Measurements from ENCODE around the gene CHRNG. TPM values are rescaled to one million over a fixed set of nuclear protein-coding genes. Genes with fewer than 3 reads are reported as not detected.

CHRNG gene
- total RNA-seq, 2 experiments from 2014 or later = not detected

DNA sequence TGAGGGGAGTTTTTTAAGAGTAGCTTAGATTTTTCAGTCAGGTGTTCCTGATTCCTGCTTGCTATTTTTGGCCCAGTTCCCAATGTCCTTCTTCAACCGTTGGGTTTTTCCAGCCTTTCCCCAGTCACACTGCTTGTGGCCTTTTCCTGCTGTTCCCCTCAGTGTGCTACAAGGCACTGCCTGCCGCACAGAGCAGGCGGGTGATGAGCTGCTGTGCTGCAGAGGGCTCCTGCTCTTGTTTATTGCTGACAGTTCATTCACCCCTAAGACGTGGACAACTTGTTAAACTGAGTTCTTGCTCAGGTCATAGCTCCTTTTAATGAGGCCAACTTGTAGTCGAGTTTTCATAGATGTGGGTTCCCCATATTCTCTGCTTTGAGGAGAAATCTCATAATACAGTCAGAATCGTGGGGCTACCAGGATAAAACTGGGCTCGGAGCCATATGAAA lies 31.6 kb downstream of the CHRNG start:
- Mint-ChIP-seq H3K27ac (no peak overlapping the region), H3K9me3 (no peaks in the 10 kb centered on the region), H3K4me3 (no peak overlapping the region), H3K4me1 (no peaks in the 10 kb centered on the region), H3K27me3 (no peaks in the 10 kb centered on the region), H3K36me3 (ENCODE audit: low read depth) (peaks cover 32% of the 10 kb centered on the region)
- ChIA-PET POLR2A (no interaction called here), CTCF (interaction anchor here (1.0 to 1.7 kb wide), 4 partner anchors 10 to 34 kb away, joined by 3 read pairs; no protein-coding TSS in a partner anchor)
- no peak for DNase-seq

DNA sequence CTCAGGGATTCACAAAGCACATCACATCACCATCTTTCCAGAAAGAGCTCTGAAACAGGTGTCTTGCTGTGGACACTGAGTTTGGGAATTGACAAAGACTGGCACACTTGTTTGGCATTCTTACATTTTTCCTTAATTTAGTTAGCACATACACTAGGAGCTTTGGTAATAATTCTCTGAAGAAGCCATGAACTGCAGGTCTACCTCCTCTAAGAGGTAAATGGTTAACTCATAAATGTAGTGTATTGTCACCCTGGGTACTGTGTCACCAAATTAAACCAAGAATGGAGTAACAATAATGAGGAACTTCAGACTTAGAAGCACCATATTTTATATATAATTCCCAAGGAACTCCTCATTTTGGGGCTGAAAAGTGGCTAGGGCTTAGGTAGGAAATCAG lies 33.5 kb downstream of the CHRNG start:
- no peak for DNase-seq
- H3K4me3 Mint-ChIP-seq = no peak overlapping the region
- ChIA-PET CTCF (interaction anchor here (0.7 kb wide), 1 partner anchor 50 kb away, joined by 3 read pairs; no protein-coding TSS in a partner anchor), POLR2A (interaction anchor here (0.6 kb wide), 1 partner anchor 1860 kb away, joined by 3 read pairs; the partner anchor contains the start of gene CAB39)
- no peaks in the 10 kb centered on the region for H3K27me3 Mint-ChIP-seq
- no peak overlapping the region for H3K27ac Mint-ChIP-seq
- no peaks in the 10 kb centered on the region for H3K4me1 Mint-ChIP-seq
- peaks cover 21% of the 10 kb centered on the region for H3K36me3 Mint-ChIP-seq (ENCODE audit: low read depth)
- no peaks in the 10 kb centered on the region for H3K9me3 Mint-ChIP-seq

- ChIA-PET POLR2A (no interaction called here), CTCF (no interaction called here)
- no peak overlapping the region for H3K27ac Mint-ChIP-seq
These were observed 34.4 kb downstream of the CHRNG start for GRCh38 chr2:232573771-232574435.

GRCh38 chr2:232574674-232575403 lies 35.3 kb downstream of the CHRNG start:
- no peak for DNase-seq
- no peak overlapping the region for H3K27ac Mint-ChIP-seq
- H3K9me3 Mint-ChIP-seq = no peaks in the 10 kb centered on the region
- ChIA-PET CTCF (interaction anchor here (1.4 kb wide), 1 partner anchor 10 kb away, joined by 5 read pairs; no protein-coding TSS in a partner anchor), POLR2A (no interaction called here)
- H3K4me1 Mint-ChIP-seq = peaks cover under 1% of the 10 kb centered on the region
- H3K36me3 Mint-ChIP-seq (ENCODE audit: low read depth) = peaks cover 10% of the 10 kb centered on the region
- no peak overlapping the region for H3K4me3 Mint-ChIP-seq
- no peaks in the 10 kb centered on the region for H3K27me3 Mint-ChIP-seq

More at GRCh38 chr2:232573771-232574435, 34.4 kb downstream of the CHRNG start:
- DNase-seq = no peak
- no peak overlapping the region for H3K4me3 Mint-ChIP-seq
- no peaks in the 10 kb centered on the region for H3K27me3 Mint-ChIP-seq
- no peaks in the 10 kb centered on the region for H3K9me3 Mint-ChIP-seq
- peaks cover 17% of the 10 kb centered on the region for H3K36me3 Mint-ChIP-seq (ENCODE audit: low read depth)
- H3K4me1 Mint-ChIP-seq = no peaks in the 10 kb centered on the region

GRCh38 chr2:232575404-232575746 lies 35.9 kb downstream of the CHRNG start:
- CTCF ChIA-PET = interaction anchor here (1.4 kb wide), 1 partner anchor 9 kb away, joined by 5 read pairs; no protein-coding TSS in a partner anchor
- peaks cover 10% of the 10 kb centered on the region for H3K36me3 Mint-ChIP-seq (ENCODE audit: low read depth)
- no peaks in the 10 kb centered on the region for H3K27me3 Mint-ChIP-seq
- no peak for DNase-seq
- H3K4me1 Mint-ChIP-seq = peaks cover 6% of the 10 kb centered on the region
- no peak overlapping the region for H3K27ac Mint-ChIP-seq
- H3K9me3 Mint-ChIP-seq = no peaks in the 10 kb centered on the region
- no peak overlapping the region for H3K4me3 Mint-ChIP-seq
- POLR2A ChIA-PET = no interaction called here

DNA sequence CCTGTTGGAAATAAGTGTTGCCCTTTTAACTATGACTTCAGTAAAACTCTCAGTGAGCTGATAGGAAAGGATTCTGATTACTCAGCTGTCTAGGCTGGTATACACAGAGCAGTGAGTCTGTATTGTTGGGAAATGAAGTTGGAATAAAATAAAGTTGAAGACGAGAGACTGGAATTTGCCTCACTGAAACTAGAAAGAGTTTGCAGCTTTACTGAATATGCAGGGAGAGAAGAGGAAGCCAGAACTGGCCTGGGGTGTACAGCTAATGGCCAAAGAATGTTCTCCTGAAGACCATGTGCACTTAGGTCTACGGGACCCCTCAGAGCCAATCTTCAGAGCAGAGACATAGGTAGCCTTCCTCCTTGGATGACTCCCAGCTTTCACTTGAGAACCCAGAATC lies 37.5 kb downstream of the CHRNG start:
- ChIA-PET CTCF (interaction anchor here (1.7 kb wide), 1 partner anchor 14 kb away, joined by 4 read pairs; no protein-coding TSS in a partner anchor), POLR2A (no interaction called here)
- Mint-ChIP-seq H3K4me3 (no peak overlapping the region), H3K27ac (no peak overlapping the region), H3K27me3 (no peaks in the 10 kb centered on the region), H3K4me1 (peaks cover 16% of the 10 kb centered on the region), H3K36me3 (ENCODE audit: low read depth) (peaks cover 14% of the 10 kb centered on the region), H3K9me3 (no peaks in the 10 kb centered on the region)
- no peak for DNase-seq

- no peak for DNase-seq
- no peak overlapping the region for H3K27ac Mint-ChIP-seq
- peaks cover 21% of the 10 kb centered on the region for H3K36me3 Mint-ChIP-seq (ENCODE audit: low read depth)
- peaks cover 16% of the 10 kb centered on the region for H3K4me1 Mint-ChIP-seq
- H3K27me3 Mint-ChIP-seq = no peaks in the 10 kb centered on the region
- POLR2A ChIA-PET = no interaction called here
- no peak overlapping the region for H3K4me3 Mint-ChIP-seq
- CTCF ChIA-PET = interaction anchor here (1.7 kb wide), 1 partner anchor 15 kb away, joined by 4 read pairs; no protein-coding TSS in a partner anchor
- H3K9me3 Mint-ChIP-seq = no peaks in the 10 kb centered on the region
These were observed 38.3 kb downstream of the CHRNG start for GRCh38 chr2:232577841-232578240.

DNA sequence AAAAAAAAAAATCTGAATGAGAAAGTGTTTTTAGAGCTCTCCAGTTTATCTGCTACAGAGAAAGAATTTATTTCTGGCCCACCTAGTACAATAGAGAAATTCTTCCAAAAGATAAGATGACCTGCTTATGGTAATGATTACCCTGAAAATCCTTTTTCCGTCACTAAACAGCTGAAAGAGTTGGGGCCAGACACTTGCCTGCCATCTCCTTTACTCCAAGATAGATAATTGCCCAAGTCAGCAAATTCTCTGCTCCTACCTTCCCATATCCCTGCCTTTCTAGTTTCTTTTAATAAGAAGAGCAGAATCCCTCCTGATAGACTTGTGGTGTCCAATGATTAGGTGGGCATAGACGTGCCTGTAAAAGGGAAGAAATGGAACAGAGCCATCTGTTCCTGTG lies 39.1 kb downstream of the CHRNG start:
- POLR2A ChIA-PET = no interaction called here
- CTCF ChIA-PET = interaction anchor here (0.6 kb wide), 2 partner anchors 864 to 1244 kb away, joined by 3 to 4 read pairs; no protein-coding TSS in a partner anchor
- no peaks in the 10 kb centered on the region for H3K27me3 Mint-ChIP-seq
- H3K9me3 Mint-ChIP-seq = no peaks in the 10 kb centered on the region
- peaks cover 27% of the 10 kb centered on the region for H3K36me3 Mint-ChIP-seq (ENCODE audit: low read depth)
- no peak overlapping the region for H3K4me3 Mint-ChIP-seq
- no peak for DNase-seq
- peaks cover 16% of the 10 kb centered on the region for H3K4me1 Mint-ChIP-seq
- no peak overlapping the region for H3K27ac Mint-ChIP-seq

GRCh38 chr2:232580648-232580981 lies 41.1 kb downstream of the CHRNG start:
- DNase-seq = no peak
- Mint-ChIP-seq H3K36me3 (ENCODE audit: low read depth) (peaks cover 32% of the 10 kb centered on the region), H3K9me3 (no peaks in the 10 kb centered on the region), H3K4me3 (no peak overlapping the region), H3K27ac (peak overlapping the region; percentile 39), H3K4me1 (peaks cover 16% of the 10 kb centered on the region), H3K27me3 (no peaks in the 10 kb centered on the region)
- ChIA-PET POLR2A (no interaction called here), CTCF (interaction anchor here (1.1 to 3.2 kb wide), 3 partner anchors 10 to 19 kb away, joined by 3 to 17 read pairs (median 3); no protein-coding TSS in a partner anchor)

GRCh38 chr2:232581725-232582124 lies 42.2 kb downstream of the CHRNG start:
- peaks cover 27% of the 10 kb centered on the region for H3K36me3 Mint-ChIP-seq (ENCODE audit: low read depth)
- DNase-seq = no peak
- H3K9me3 Mint-ChIP-seq = no peaks in the 10 kb centered on the region
- H3K4me3 Mint-ChIP-seq = no peak overlapping the region
- no peaks in the 10 kb centered on the region for H3K27me3 Mint-ChIP-seq
- POLR2A ChIA-PET = no interaction called here
- peaks cover 16% of the 10 kb centered on the region for H3K4me1 Mint-ChIP-seq
- H3K27ac Mint-ChIP-seq = no peak overlapping the region
- CTCF ChIA-PET = interaction anchor here (3.2 kb wide), 1 partner anchor 10 kb away, joined by 17 read pairs; no protein-coding TSS in a partner anchor

- DNase-seq = no peak
- Mint-ChIP-seq H3K36me3 (ENCODE audit: low read depth) (peaks cover 27% of the 10 kb centered on the region), H3K4me3 (no peak overlapping the region), H3K4me1 (peaks cover 16% of the 10 kb centered on the region), H3K27ac (no peak overlapping the region), H3K9me3 (no peaks in the 10 kb centered on the region), H3K27me3 (no peaks in the 10 kb centered on the region)
- CTCF ChIA-PET = interaction anchor here (1.2 to 1.4 kb wide), 3 partner anchors 9 to 22 kb away, joined by 3 to 5 read pairs (median 3); no protein-coding TSS in a partner anchor
- POLR2A ChIA-PET = no interaction called here
These were observed 44.7 kb downstream of the CHRNG start for GRCh38 chr2:232584238-232584637.

- ChIA-PET POLR2A (no interaction called here), CTCF (interaction anchor here (0.7 to 1.5 kb wide), 3 partner anchors 8 to 787 kb away, joined by 3 read pairs; no protein-coding TSS in a partner anchor)
- no peaks in the 10 kb centered on the region for H3K9me3 Mint-ChIP-seq
- H3K4me3 Mint-ChIP-seq = no peak overlapping the region
- no peak overlapping the region for H3K27ac Mint-ChIP-seq
- no peaks in the 10 kb centered on the region for H3K4me1 Mint-ChIP-seq
- peaks cover 1% of the 10 kb centered on the region for H3K27me3 Mint-ChIP-seq
- DNase-seq = no peak
- H3K36me3 Mint-ChIP-seq (ENCODE audit: low read depth) = peaks cover 20% of the 10 kb centered on the region
These were observed 47.5 kb downstream of the CHRNG start for GRCh38 chr2:232586943-232587505.

DNA sequence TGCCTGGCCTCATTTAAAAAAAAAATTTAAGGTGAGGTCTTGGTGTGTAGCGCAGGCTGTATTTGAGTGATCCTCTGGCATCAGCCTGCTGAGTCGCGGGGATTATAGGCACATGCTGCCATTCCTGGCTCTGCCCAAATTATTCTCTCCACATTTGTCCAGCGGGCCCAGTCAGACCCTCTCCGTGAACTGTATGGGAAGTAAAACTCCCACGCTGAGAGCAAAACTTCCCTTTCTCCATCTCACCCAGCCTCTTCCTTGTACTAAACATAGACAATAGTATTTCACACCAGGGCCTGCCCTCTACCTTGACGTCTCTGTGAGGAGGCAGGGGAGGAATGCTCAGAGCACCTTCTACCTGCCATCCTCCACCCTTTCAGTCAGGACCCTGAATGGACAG lies 48.0 kb downstream of the CHRNG start:
- Mint-ChIP-seq H3K27ac (no peak overlapping the region), H3K4me1 (no peaks in the 10 kb centered on the region), H3K4me3 (no peak overlapping the region), H3K9me3 (no peaks in the 10 kb centered on the region), H3K36me3 (ENCODE audit: low read depth) (peaks cover 17% of the 10 kb centered on the region), H3K27me3 (peaks cover 1% of the 10 kb centered on the region)
- ChIA-PET CTCF (interaction anchor here (1.5 kb wide), 1 partner anchor 41 kb away, joined by 3 read pairs; no protein-coding TSS in a partner anchor), POLR2A (no interaction called here)
- DNase-seq = no peak
